HepG2 (cell line): ENCODE data around the gene CNTN5. TPM values are rescaled to one million over a fixed set of nuclear protein-coding genes. Genes with fewer than 3 reads are reported as not detected.

Source experiments
- ATAC-seq: fragments of 200-7000 bp; cut with Tn5 transposase; 3 replicates; pipeline ENCODE4 v1.9.1; 2020; ENCODE audit warnings: mild to moderate bottlenecking, moderate library complexity
- BruUV-seq: library from RNA; stranded (reverse); fragments of 400-500 nt; replicated peaks from 2 replicates; lab custom pipeline; 2021; lab: Mats Ljungman, UMichigan
- CTCF ChIA-PET: fragments of 300-600 bp; formaldehyde crosslinking; extraction: SDS; loops from one replicate; lab custom pipeline; 2021; ENCODE audit warnings: low total read pairs, inconsistent platforms, low intra/inter-chr PET ratio; lab: Yijun Ruan, JAX
- POLR2A ChIA-PET: fragments of 350-600 bp; sonication (Branson Sonifier 250); formaldehyde crosslinking; loops from one replicate; lab custom pipeline; 2020; ENCODE audit warnings: antibody characterized with exemption, inconsistent platforms; lab: Yijun Ruan, JAX
- DNase-seq: peaks from one replicate; pipeline ENCODE4 v3.0.0-alpha.2; 2015; ENCODE audit warnings: low spot score
- FAIRE-seq: peaks from 3 replicates; lab custom pipeline; 2011; peaks lifted over from hg19 to GRCh38; lab: Jason Lieb, UNC
- H2AFZ ChIP-seq: one replicate; pipeline ENCODE4 v1.6.1; 2011; ENCODE audit warnings: low read length, inconsistent platforms
- H3K27ac ChIP-seq: fragments of 300-600 bp; 3 replicates; pipeline ENCODE4 v1.8.0; 2011; ENCODE audit warnings: mixed run types, mild to moderate bottlenecking, mixed read lengths, low read length, inconsistent platforms; ENCODE audit not compliant: insufficient read depth; ENCODE audit errors: extremely low read length
- H3K27me3 ChIP-seq, 2 experiments: fragments of 200-600 bp in 1 of 2; 2 replicates in 1 of 2; 3 replicates in 1 of 2; pipeline versions ENCODE4 v1.6.0 to v1.8.0; 2011; ENCODE audit warnings: low read length in 2 of 2, mild to moderate bottlenecking in 2 of 2, moderate library complexity in 2 of 2, inconsistent platforms in 1 of 2; ENCODE audit not compliant: insufficient read depth in 2 of 2, control insufficient read depth in 1 of 2
- H3K36me3 ChIP-seq, 2 experiments: fragments of 200-600 bp in 1 of 2; replicated peaks in 1 of 2; 2 replicates in 1 of 2; 3 replicates in 1 of 2; pipeline versions ENCODE4 v1.5.1 to v1.8.0; 2011; ENCODE audit warnings: low read length in 2 of 2, inconsistent platforms in 1 of 2; ENCODE audit not compliant: insufficient read depth in 2 of 2, control insufficient read depth in 1 of 2
- H3K4me1 ChIP-seq: 2 replicates; pipeline ENCODE4 v1.5.1; 2012; ENCODE audit warnings: low read length, inconsistent platforms; ENCODE audit not compliant: insufficient read depth
- H3K4me2 ChIP-seq: 2 replicates; pipeline ENCODE4 v1.6.0; 2011; ENCODE audit warnings: low read depth, low read length, inconsistent platforms
- H3K4me3 ChIP-seq, 3 experiments: fragments of 200-600 bp in 1 of 3; sonication (generic), shearing (Covaris generic) in 1 of 3; replicated peaks in 1 of 3; 2 replicates each; pipeline ENCODE4 v1.5.1; 2011 to 2016; ENCODE audit warnings: low read length in 3 of 3, inconsistent platforms in 2 of 3, low read depth in 2 of 3, mild to moderate bottlenecking in 2 of 3, control low read depth in 1 of 3, mixed read lengths in 1 of 3; ENCODE audit not compliant: insufficient read depth in 1 of 3
- H3K79me2 ChIP-seq: one replicate; pipeline ENCODE4 v1.6.1; 2011; ENCODE audit warnings: low read length, inconsistent platforms; ENCODE audit not compliant: insufficient read depth
- H3K9ac ChIP-seq: 2 replicates; pipeline ENCODE4 v1.6.0; 2011; ENCODE audit warnings: mild to moderate bottlenecking, low read depth, low read length, inconsistent platforms; ENCODE audit not compliant: insufficient read depth
- H3K9me3 ChIP-seq: 2 replicates; pipeline ENCODE4 v1.5.1; 2012; ENCODE audit warnings: mild to moderate bottlenecking, low read length
- H4K20me1 ChIP-seq: 2 replicates; pipeline ENCODE4 v1.6.0; 2011; ENCODE audit warnings: inconsistent platforms, mild to moderate bottlenecking, low read length, moderate library complexity; ENCODE audit not compliant: insufficient read depth
- ATF6 ChIP-seq: sonication (generic); formaldehyde crosslinking; conservative IDR thresholded peaks from 2 replicates; pipeline ENCODE4 v1.4.0; 2020; ENCODE audit warnings: missing genetic modification reagents
- BRCA1 ChIP-seq: sonication (generic); formaldehyde crosslinking; IDR thresholded peaks from 2 replicates; pipeline ENCODE4 v1.4.0; 2020; ENCODE audit warnings: missing genetic modification reagents
- FOXA1 ChIP-seq, 2 experiments: fragments of 450-650 bp in 1 of 2; sonication (generic) in 1 of 2; formaldehyde crosslinking in 1 of 2; IDR thresholded peaks; 2 replicates each; pipeline versions ENCODE4 v1.4.0 to v1.6.1; 2016 to 2020; ENCODE audit warnings: missing genetic modification reagents in 1 of 2
- HOXD1 ChIP-seq: sonication (generic); formaldehyde crosslinking; IDR thresholded peaks from 2 replicates; pipeline ENCODE4 v1.5.0; 2020; ENCODE audit warnings: missing genetic modification reagents
- KDM6A ChIP-seq: IDR thresholded peaks from 2 replicates; pipeline ENCODE4 v1.6.1; 2016; ENCODE audit warnings: low read depth
- ZBTB43 ChIP-seq: sonication (generic); formaldehyde crosslinking; conservative IDR thresholded peaks from 2 replicates; pipeline ENCODE4 v1.4.0; 2020; ENCODE audit warnings: missing genetic modification reagents
- ZC3H4 ChIP-seq: sonication (generic); formaldehyde crosslinking; IDR thresholded peaks from 2 replicates; pipeline ENCODE4 v1.4.0; 2020; ENCODE audit warnings: missing genetic modification reagents, borderline replicate concordance
- WGBS: methylation state at CpG from one replicate; pipeline ENCODE4 v1.1.6; 2017; ENCODE audit warnings: low lambda C conversion rate; 5-methylcytosine and 5-hydroxymethylcytosine counted together
- in situ Hi-C: cut with HindIII; loops from 2 replicates; pipeline ENCODE4 v1.10.0; 2017; ENCODE audit warnings: low pct_unique_long_range_greater_than_20kb; ENCODE audit not compliant: extremely low pct_ligation_motif_present
- intact Hi-C: fragments of 100-400 bp; cut with micrococcal nuclease; formaldehyde crosslinking; loops from one replicate; pipeline ENCODE4 v1.10.0; 2022; ENCODE audit not compliant: unreplicated experiment
- polyA plus RNA-seq, 8 experiments: library from polyadenylated mRNA; depleted of rRNA in 3 of 8; stranded (reverse) in 7 of 8; unstranded in 1 of 8; fragments of >200 nt; fragmentation: Illumina TruSeq in 4 of 8; extraction: Trizol in 4 of 8; gene quantifications; 2 replicates each; pipeline versions ENCODE4 v1.2.1 to v1.2.3, GENCODE V29; 2011 to 2016; ENCODE audit warnings: low read depth in 4 of 8, missing spikeins in 1 of 8, mixed read lengths in 1 of 8; ENCODE audit not compliant: insufficient read depth in 1 of 8
- total RNA-seq, 5 experiments: library from RNA; depleted of rRNA; stranded (reverse); fragments of >200 nt; fragmentation: Illumina TruSeq; extraction: Trizol; gene quantifications; 2 replicates each; pipeline ENCODE4 v1.2.3, GENCODE V29; 2016; ENCODE audit warnings: low read depth in 1 of 5

Gene CNTN5
- total and polyA plus RNA-seq, 2 of the 13 experiments (the other 11 are each of a cell fraction or from before 2014, with no cell fraction given) = not detected

- no peak for TF ChIP-seq BRCA1
- TF ChIP-seq, all 625 proteins: peak for 0
Observed at GRCh38 chr11:99803501-99803900, 782.8 kb downstream of the CNTN5 start (continued).

- WGBS = 2% methylated on average over 6 of the region's 6 CpGs
- TF ChIP-seq ZC3H4 (CRISPR knock-in tag) = no peak
- no peak for TF ChIP-seq HOXD1
- no peak for TF ChIP-seq KDM6A (CRISPR knock-in tag)
- no peak for TF ChIP-seq FOXA1 (IDR thresholded peaks at IDR 0.05)
- no peak for TF ChIP-seq FOXA1 (CRISPR knock-in tag; IDR thresholded peaks at IDR 0.05)
- no peak for TF ChIP-seq ATF6 (CRISPR knock-in tag)
- no peak for TF ChIP-seq ZBTB43 (CRISPR knock-in tag)
- H3K4me3 ChIP-seq = no peak overlapping the region
- in situ Hi-C loops = no loop called here
- no peak overlapping the region for H3K27ac ChIP-seq
- H3K9me3 ChIP-seq = no peaks in the 10 kb centered on the region
- POLR2A ChIA-PET = no interaction called here
- H2AFZ ChIP-seq = no peak overlapping the region
- FAIRE-seq (no peak), DNase-seq (no peak), ATAC-seq (no peak)
- intact Hi-C loops = no loop called here
- BruUV-seq = no TSS peak
- no peaks in the 10 kb centered on the region for H4K20me1 ChIP-seq
- no peaks in the 10 kb centered on the region for H3K4me1 ChIP-seq
- no peaks in the 10 kb centered on the region for H3K27me3 ChIP-seq
- H3K79me2 ChIP-seq = no peaks in the 10 kb centered on the region
- H3K9ac ChIP-seq = no peak overlapping the region
- no peak overlapping the region for H3K4me2 ChIP-seq
- no peaks in the 10 kb centered on the region for H3K36me3 ChIP-seq
- CTCF ChIA-PET = no interaction called here
Observed at GRCh38 chr11:99812516-99812915, 791.8 kb downstream of the CNTN5 start.
